ENCODE measurements around the gene GJB5.

DNA sequence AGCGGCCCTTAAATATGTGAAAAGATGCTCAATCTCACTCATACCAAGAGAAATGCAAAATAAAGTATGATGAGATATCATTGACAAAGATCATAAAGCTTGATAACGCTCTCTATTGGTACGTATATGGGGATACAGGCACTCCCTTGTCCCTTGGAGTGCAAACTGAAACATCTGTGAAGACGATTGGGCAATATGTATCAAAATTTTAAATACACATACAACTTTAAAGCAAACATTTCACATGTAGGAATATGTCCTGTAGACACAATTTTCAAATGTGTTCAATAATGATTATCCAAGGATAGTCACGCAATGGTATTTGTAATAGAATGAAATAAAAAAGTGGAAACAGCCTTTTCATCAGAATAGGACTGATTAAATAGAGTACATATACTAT is 24.2 kb downstream of the GJB5 start:
- TF ChIP-seq, protein P1, sequence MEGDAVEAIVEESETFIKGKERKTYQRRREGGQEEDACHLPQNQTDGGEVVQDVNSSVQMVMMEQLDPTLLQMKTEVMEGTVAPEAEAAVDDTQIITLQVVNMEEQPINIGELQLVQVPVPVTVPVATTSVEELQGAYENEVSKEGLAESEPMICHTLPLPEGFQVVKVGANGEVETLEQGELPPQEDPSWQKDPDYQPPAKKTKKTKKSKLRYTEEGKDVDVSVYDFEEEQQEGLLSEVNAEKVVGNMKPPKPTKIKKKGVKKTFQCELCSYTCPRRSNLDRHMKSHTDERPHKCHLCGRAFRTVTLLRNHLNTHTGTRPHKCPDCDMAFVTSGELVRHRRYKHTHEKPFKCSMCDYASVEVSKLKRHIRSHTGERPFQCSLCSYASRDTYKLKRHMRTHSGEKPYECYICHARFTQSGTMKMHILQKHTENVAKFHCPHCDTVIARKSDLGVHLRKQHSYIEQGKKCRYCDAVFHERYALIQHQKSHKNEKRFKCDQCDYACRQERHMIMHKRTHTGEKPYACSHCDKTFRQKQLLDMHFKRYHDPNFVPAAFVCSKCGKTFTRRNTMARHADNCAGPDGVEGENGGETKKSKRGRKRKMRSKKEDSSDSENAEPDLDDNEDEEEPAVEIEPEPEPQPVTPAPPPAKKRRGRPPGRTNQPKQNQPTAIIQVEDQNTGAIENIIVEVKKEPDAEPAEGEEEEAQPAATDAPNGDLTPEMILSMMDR (optimal IDR thresholded peaks at IDR 0.05 in 1 of 3, IDR thresholded peaks at IDR 0.05 in 1 of 3, conservative IDR thresholded peaks at IDR 0.05 in 1 of 3; ENCODE audit: extremely low read depth in 1 of 3, insufficient read depth in 2 of 3, low read length in 3 of 3): no peak
- TF ChIP-seq EZH2 (IDR thresholded peaks at IDR 0.05; ENCODE audit: low read length): no peak

All from keratinocyte (primary cell).